ENCODE measurements around the gene EDN3.

GRCh38 chr20:59351157-59352040 is 51.0 kb downstream of the EDN3 start:
- TF ChIP-seq CTCF (conservative IDR thresholded peaks at IDR 0.05 in 1 of 2, IDR thresholded peaks at IDR 0.05 in 1 of 2; ENCODE audit: low read depth in 1 of 2, low read length in 2 of 2) (no peak), EZH2 (IDR thresholded peaks at IDR 0.05; ENCODE audit: low read length, missing control alignments) (no peak)

All from fibroblast of lung (primary cell).